H9 (cell line): ENCODE measurements around the gene HYPK. TPM values are rescaled to one million over a fixed set of nuclear protein-coding genes. Genes with fewer than 3 reads are reported as not detected.
A peak's percentile ranks its signal among the peaks of the same experiment; 100 is the strongest.

Source experiments
- DNase-seq: peaks from one replicate; pipeline ENCODE4 v3.0.0-alpha.2; 2017
- H2AFZ ChIP-seq: one replicate; pipeline ENCODE4 v1.6.1; 2013; ENCODE audit warnings: mild to moderate bottlenecking, low read length, control low read depth, moderate library complexity
- H2AK5ac ChIP-seq: 2 replicates; pipeline ENCODE4 v1.6.1; 2013; ENCODE audit warnings: low read length, control low read depth, mixed read lengths; ENCODE audit not compliant: insufficient read length
- H2BK120ac ChIP-seq: one replicate; pipeline ENCODE4 v1.6.1; 2013; ENCODE audit warnings: low read depth, mild to moderate bottlenecking, low read length, control low read depth, inconsistent platforms; ENCODE audit not compliant: poor library complexity, severe bottlenecking
- H2BK12ac ChIP-seq: 2 replicates; pipeline ENCODE4 v1.6.1; 2013; ENCODE audit warnings: low read length, control low read depth, mixed read lengths, low read depth; ENCODE audit not compliant: insufficient read length
- H2BK15ac ChIP-seq: 2 replicates; pipeline ENCODE4 v1.6.1; 2013; ENCODE audit warnings: low read depth, low read length, control low read depth
- H2BK20ac ChIP-seq: one replicate; pipeline ENCODE4 v1.6.1; 2013; ENCODE audit warnings: low read depth, mild to moderate bottlenecking, low read length, control low read depth, inconsistent platforms; ENCODE audit not compliant: poor library complexity, severe bottlenecking
- H2BK5ac ChIP-seq: 2 replicates; pipeline ENCODE4 v1.6.1; 2013; ENCODE audit warnings: low read length, control low read depth, mixed read lengths; ENCODE audit not compliant: insufficient read length
- H3K14ac ChIP-seq: 2 replicates; pipeline ENCODE4 v1.6.1; 2013; ENCODE audit warnings: low read length, control low read depth; ENCODE audit not compliant: insufficient read depth
- H3K18ac ChIP-seq: 2 replicates; pipeline ENCODE4 v1.6.1; 2013; ENCODE audit warnings: low read depth, mild to moderate bottlenecking, mixed read lengths, low read length, control low read depth; ENCODE audit not compliant: insufficient read length
- H3K23ac ChIP-seq: 2 replicates; pipeline ENCODE4 v1.6.1; 2013; ENCODE audit warnings: low read length, control low read depth, mixed read lengths, low read depth; ENCODE audit not compliant: insufficient read length
- H3K23me2 ChIP-seq: 2 replicates; pipeline ENCODE4 v1.6.1; 2013; ENCODE audit warnings: low read depth, mild to moderate bottlenecking, mixed read lengths, low read length, control low read depth; ENCODE audit not compliant: insufficient read length, poor library complexity, severe bottlenecking
- H3K27ac ChIP-seq: 2 replicates; pipeline ENCODE4 v1.5.1; 2013; ENCODE audit warnings: low read length, control low read depth, mixed read lengths, low read depth; ENCODE audit not compliant: insufficient read length
- H3K27me3 ChIP-seq: 2 replicates; pipeline ENCODE4 v1.6.1; 2013; ENCODE audit warnings: low read length, control low read depth, inconsistent platforms; ENCODE audit not compliant: insufficient read depth
- H3K4ac ChIP-seq: 2 replicates; pipeline ENCODE4 v1.6.1; 2013; ENCODE audit warnings: low read depth, mild to moderate bottlenecking, control low read depth, inconsistent platforms, low read length, moderate library complexity
- H3K4me1 ChIP-seq: 2 replicates; pipeline ENCODE4 v1.6.1; 2013; ENCODE audit warnings: low read length, control low read depth, inconsistent platforms; ENCODE audit not compliant: insufficient read depth
- H3K4me2 ChIP-seq: 2 replicates; pipeline ENCODE4 v1.6.1; 2013; ENCODE audit warnings: low read length, control low read depth, mixed read lengths; ENCODE audit not compliant: insufficient read length, insufficient read depth
- H3K56ac ChIP-seq: 2 replicates; pipeline ENCODE4 v1.6.1; 2013; ENCODE audit warnings: low read depth, mild to moderate bottlenecking, mixed read lengths, low read length, control low read depth; ENCODE audit not compliant: insufficient read length
- H3K79me1 ChIP-seq: 2 replicates; pipeline ENCODE4 v1.6.1; 2013; ENCODE audit warnings: low read depth, mild to moderate bottlenecking, moderate library complexity, low read length, control low read depth, inconsistent platforms; ENCODE audit not compliant: insufficient read depth, poor library complexity, severe bottlenecking
- H3K79me2 ChIP-seq: 2 replicates; pipeline ENCODE4 v1.6.1; 2013; ENCODE audit warnings: low read length, control low read depth, inconsistent platforms; ENCODE audit not compliant: insufficient read depth
- H3K9ac ChIP-seq: 2 replicates; pipeline ENCODE4 v1.6.1; 2013; ENCODE audit warnings: low read length, control low read depth, mixed read lengths; ENCODE audit not compliant: insufficient read length; ENCODE audit errors: extremely low read depth
- H3K9me3 ChIP-seq: one replicate; pipeline ENCODE4 v1.6.1; 2013; ENCODE audit warnings: low read depth, low read length, inconsistent platforms; ENCODE audit not compliant: control insufficient read depth
- H3T11ph ChIP-seq: one replicate; pipeline ENCODE4 v1.6.1; 2013; ENCODE audit warnings: mild to moderate bottlenecking, low read length, control low read depth, inconsistent platforms
- H4K20me1 ChIP-seq: one replicate; pipeline ENCODE4 v1.6.1; 2013; ENCODE audit not compliant: control insufficient read depth, insufficient read length, insufficient read depth
- H4K5ac ChIP-seq: 2 replicates; pipeline ENCODE4 v1.6.1; 2013; ENCODE audit warnings: low read depth, mild to moderate bottlenecking, mixed read lengths, low read length, control low read depth; ENCODE audit not compliant: insufficient read length
- H4K8ac ChIP-seq: replicated peaks from 2 replicates; pipeline ENCODE4 v1.6.1; 2013; ENCODE audit warnings: low read length, control low read depth, mixed read lengths, low read depth; ENCODE audit not compliant: insufficient read length
- H4K91ac ChIP-seq: 2 replicates; pipeline ENCODE4 v1.6.1; 2013; ENCODE audit warnings: low read depth, mild to moderate bottlenecking, moderate library complexity, mixed read lengths, low read length, control low read depth; ENCODE audit not compliant: insufficient read length
- H3K27ac Mint-ChIP-seq, 3 experiments: 2 replicates in 2 of 3; 3 replicates in 1 of 3; pipeline ENCODE4 v1.8.0; 2020 to 2021; ENCODE audit warnings: mixed read lengths in 3 of 3, mild to moderate bottlenecking in 1 of 3, moderate library complexity in 1 of 3
- H3K27me3 Mint-ChIP-seq: 2 replicates; pipeline ENCODE4 v1.8.0; 2021; ENCODE audit warnings: low read depth, mild to moderate bottlenecking, moderate library complexity, mixed read lengths
- H3K36me3 Mint-ChIP-seq, 3 experiments: 2 replicates in 2 of 3; 3 replicates in 1 of 3; pipeline ENCODE4 v1.8.0; 2020 to 2021; ENCODE audit warnings: low read depth in 3 of 3, mixed read lengths in 3 of 3; ENCODE audit not compliant: insufficient read depth in 1 of 3
- H3K4me1 Mint-ChIP-seq, 2 experiments: 2 replicates each; pipeline ENCODE4 v1.8.0; 2020; ENCODE audit warnings: mixed read lengths in 2 of 2
- H3K4me3 Mint-ChIP-seq, 2 experiments: 2 replicates in 1 of 2; 3 replicates in 1 of 2; pipeline ENCODE4 v1.8.0; 2020 to 2021; ENCODE audit warnings: mild to moderate bottlenecking in 2 of 2, mixed read lengths in 2 of 2, moderate library complexity in 1 of 2
- H3K9me3 Mint-ChIP-seq, 2 experiments: 2 replicates in 1 of 2; 3 replicates in 1 of 2; pipeline ENCODE4 v1.8.0; 2020; ENCODE audit warnings: mild to moderate bottlenecking in 2 of 2, mixed read lengths in 2 of 2, moderate library complexity in 1 of 2
- CTCF ChIP-seq: fragments of 200-600 bp; sonication (generic); conservative IDR thresholded peaks from 3 replicates; pipeline ENCODE4 v1.8.0; 2021; ENCODE audit warnings: antibody characterized with exemption, mild to moderate bottlenecking
- WGBS: extraction: QIAGEN DNeasy Blood & Tissue Kit; methylation state at CpG from one replicate; pipeline ENCODE4 v1.1.7; 2013; ENCODE audit warnings: missing lambda C conversion rate, low lambda C conversion rate, mixed read lengths; ENCODE audit not compliant: insufficient read length; ENCODE audit errors: extremely low coverage; 5-methylcytosine and 5-hydroxymethylcytosine counted together
- total RNA-seq: library from RNA; stranded (reverse); gene quantifications from 2 replicates; pipeline ENCODE4 v1.2.1, GENCODE V29; 2021

The HYPK gene
- total RNA-seq, 1 experiment from 2014 or later = 25.4 TPM

- peaks cover 18% of the 10 kb centered on the region; the same call in 1 of the 2 replicates for H3K4me1 ChIP-seq
- no peaks in the 10 kb centered on the region for H3K27me3 ChIP-seq
- H2AK5ac ChIP-seq = no peak within 1 kb of the TSS
- no CpG with 5 or more reads among the region's 66 CpGs for WGBS
- peak; percentile 100 for DNase-seq
- no peak within 1 kb of the TSS for H4K8ac ChIP-seq
- H3K56ac ChIP-seq = peak within 1 kb of the TSS; percentile 20
- no peaks in the 10 kb centered on the region for H4K20me1 ChIP-seq
- peak within 1 kb of the TSS; percentile 96 for H3K9ac ChIP-seq
- H3K14ac ChIP-seq = peak within 1 kb of the TSS; percentile 96
- H3K9me3 ChIP-seq = no peaks in the 10 kb centered on the region
- no peak within 1 kb of the TSS for H2BK5ac ChIP-seq
- peak within 1 kb of the TSS; percentile 98 to 99 for H3K4me3 Mint-ChIP-seq
- H2BK120ac ChIP-seq = no peak within 1 kb of the TSS
- peak within 1 kb of the TSS; percentile 94 for H3K4me2 ChIP-seq
- no peak for TF ChIP-seq CTCF
- H3K27me3 Mint-ChIP-seq = no peaks in the 10 kb centered on the region
- no peak within 1 kb of the TSS for H3K23ac ChIP-seq
- H3K18ac ChIP-seq = peak within 1 kb of the TSS; percentile 92
- H4K91ac ChIP-seq = peak within 1 kb of the TSS; percentile 73
- H3K4ac ChIP-seq = no peak within 1 kb of the TSS; the same call in none of the 2 replicates
- peaks cover 33 to 48% (median 35%) of the 10 kb centered on the region in 3 experiments for H3K36me3 Mint-ChIP-seq
- H3K23me2 ChIP-seq = peaks cover 8% of the 10 kb centered on the region
- H3K27ac ChIP-seq = no peak within 1 kb of the TSS
- no peak within 1 kb of the TSS for H4K5ac ChIP-seq
- H3T11ph ChIP-seq = no peak within 1 kb of the TSS
- H3K27ac Mint-ChIP-seq = peak within 1 kb of the TSS; percentile 95 to 99 (median 99)
- H2BK15ac ChIP-seq = no peak within 1 kb of the TSS; the same call in 1 of the 2 replicates
- H2BK20ac ChIP-seq = no peak within 1 kb of the TSS
- H3K9me3 Mint-ChIP-seq = no peaks in the 10 kb centered on the region
- peaks cover 47 to 60% of the 10 kb centered on the region in 2 experiments for H3K4me1 Mint-ChIP-seq
- H2BK12ac ChIP-seq = no peak within 1 kb of the TSS
- peaks cover 3% of the 10 kb centered on the region for H3K79me1 ChIP-seq
- no peak within 1 kb of the TSS for H2AFZ ChIP-seq
- H3K79me2 ChIP-seq = peaks cover 6% of the 10 kb centered on the region; the same call in 1 of the 2 replicates
Measured at GRCh38 chr15:43791993-43792760, 8.2 kb upstream of the HYPK start, which contains the start of gene SERF2. SERF2 (plus strand) TSS chr15:43792320; CDS start chr15:43792377, 57 bp downstream.
